NCI-H2196 (cell line): ENCODE measurements around the gene LCN9.
A peak's percentile ranks its signal among the peaks of the same experiment; 100 is the strongest.
"Not testable (repeated sequence)": the region's sequence is repeated elsewhere in the genome, so short reads cannot be mapped to it uniquely, and the experiment has no call there.

Experiments used
- DNase-seq: peaks from one replicate; lab custom pipeline; 2025; ENCODE audit not compliant: unreplicated experiment; lab: John Stamatoyannopoulos, UW

Gene LCN9

DNA sequence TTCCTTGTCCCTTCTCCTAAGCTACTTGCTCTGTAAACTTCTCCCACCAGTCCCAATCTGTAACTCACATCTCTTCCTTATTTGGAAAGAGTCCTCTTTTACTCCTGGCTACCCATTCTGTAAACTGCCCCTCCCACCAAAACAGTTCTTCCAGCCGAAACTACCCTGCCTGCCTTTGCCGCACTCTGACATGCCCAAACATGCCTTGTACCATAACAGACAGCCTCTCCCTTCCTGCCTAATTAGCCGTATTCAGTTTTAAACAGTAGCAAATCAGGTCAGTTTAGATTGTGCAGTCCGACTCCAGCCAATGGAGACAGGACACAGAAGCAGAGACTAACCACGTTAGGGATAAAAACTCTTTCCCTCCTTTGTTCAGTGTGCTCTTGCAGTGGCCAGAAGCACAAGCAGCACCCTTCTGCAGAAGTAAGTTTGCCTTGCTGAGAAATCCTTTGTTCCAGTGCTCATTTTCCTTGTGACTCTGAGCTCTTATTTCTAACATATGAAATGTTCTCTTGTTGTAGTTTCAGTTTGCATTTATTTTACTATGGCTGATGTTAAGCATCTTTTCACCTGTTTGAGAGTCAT lies 18.4 kb upstream of the LCN9 start:
- no peak for DNase-seq

GRCh38 chr9:135647884-135648283 lies 15.2 kb upstream of the LCN9 start:
- no peak for DNase-seq

DNA sequence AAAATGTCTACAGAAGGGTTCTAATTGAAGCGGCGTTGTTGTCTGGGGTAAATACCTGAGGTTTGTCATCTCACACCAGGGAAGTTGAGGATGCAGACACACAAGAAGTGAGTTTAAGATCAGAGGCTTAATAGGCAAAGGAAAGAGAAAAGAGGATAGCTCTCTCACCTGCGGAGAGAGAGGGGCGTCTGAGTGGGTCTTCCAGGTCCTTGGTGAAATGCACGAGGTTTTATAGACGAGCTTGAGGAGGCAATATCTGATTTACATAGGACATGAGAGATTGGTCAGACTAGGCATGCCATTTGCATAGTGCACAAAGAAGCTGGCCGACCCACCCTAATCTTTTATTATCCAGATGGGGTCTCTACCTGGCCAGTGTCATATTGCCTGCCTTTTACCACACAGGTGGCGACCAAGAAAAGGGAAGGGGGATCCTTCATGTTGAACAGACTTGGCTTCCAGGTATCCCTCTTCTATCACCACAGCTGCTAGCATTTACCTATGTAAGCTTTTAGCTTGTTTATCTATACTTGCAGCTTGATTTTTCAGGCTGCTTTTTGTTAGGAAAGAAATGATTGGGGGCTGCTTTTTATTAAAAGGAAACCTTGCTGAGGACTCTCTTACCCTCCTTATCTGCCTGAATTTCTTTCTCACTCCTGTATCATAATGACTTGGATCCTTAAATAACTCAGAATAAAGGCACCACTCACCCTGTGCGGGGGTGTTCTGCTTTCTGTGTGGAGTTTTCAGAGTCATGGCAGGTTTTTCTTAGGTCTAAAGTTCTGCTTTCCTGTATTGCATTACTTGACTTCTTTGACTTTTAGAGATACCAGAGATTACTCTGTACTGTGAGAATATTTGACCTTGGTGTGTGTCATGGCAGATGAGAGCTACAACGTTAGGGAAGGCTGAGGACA lies 14.4 kb upstream of the LCN9 start:
- DNase-seq, result no peak

GRCh38 chr9:135649508-135649907 lies 13.6 kb upstream of the LCN9 start:
- DNase-seq, result no peak

DNA sequence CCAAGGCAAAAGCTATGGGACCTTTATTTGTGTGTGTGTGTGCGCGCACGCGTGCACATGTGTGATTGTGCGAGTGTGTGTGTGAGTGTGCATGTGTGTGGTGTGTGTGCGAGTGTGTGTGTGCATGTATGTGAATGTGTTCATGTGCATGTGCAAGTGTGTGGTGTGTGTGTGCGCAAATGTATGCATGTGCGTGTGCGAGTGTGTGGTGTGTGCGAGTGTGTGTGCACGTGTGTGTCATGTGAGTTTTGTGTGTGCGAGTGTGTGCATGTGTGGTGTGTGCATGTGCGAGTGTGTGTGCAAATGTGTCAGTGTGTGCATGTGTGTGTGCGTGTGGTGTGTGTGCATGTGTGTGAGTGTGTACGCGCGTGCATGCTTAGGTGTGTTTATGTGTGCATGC lies 12.7 kb upstream of the LCN9 start:
- DNase-seq, result no peak

DNA sequence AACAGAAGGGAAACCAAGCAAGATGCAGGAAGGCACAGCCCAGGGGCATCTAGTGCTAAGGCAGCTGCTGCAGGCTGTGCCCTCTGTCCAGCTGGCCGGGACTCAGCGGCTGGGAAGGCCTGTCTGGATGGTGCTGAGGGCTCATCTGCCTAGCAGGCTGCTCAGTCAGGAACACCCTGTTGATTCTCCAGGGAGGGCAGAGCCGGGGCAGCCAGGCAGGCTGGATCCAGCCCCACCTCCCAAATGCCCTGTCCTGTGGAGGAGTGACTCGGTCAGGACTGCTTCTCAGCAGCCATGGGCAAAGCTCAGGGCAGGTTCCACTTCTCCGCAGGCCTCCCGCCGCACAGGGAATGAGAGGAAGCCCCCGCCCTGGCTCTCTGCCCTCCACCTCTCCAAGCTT lies 7.8 kb upstream of the LCN9 start:
- DNase-seq, result no peak

- DNase-seq, result no peak
Observed at GRCh38 chr9:135657416-135657815, 5.7 kb upstream of the LCN9 start.

- no peak for DNase-seq
Observed at GRCh38 chr9:135659252-135659651, 3.9 kb upstream of the LCN9 start.

- no peak for DNase-seq
Observed at GRCh38 chr9:135660407-135660806, 2.7 kb upstream of the LCN9 start.

GRCh38 chr9:135661816-135662560 lies 1.1 kb upstream of the LCN9 start:
- DNase-seq, result no peak

GRCh38 chr9:135663451-135663770 lies 302 bp downstream of the LCN9 start:
- DNase-seq, result no peak

DNA sequence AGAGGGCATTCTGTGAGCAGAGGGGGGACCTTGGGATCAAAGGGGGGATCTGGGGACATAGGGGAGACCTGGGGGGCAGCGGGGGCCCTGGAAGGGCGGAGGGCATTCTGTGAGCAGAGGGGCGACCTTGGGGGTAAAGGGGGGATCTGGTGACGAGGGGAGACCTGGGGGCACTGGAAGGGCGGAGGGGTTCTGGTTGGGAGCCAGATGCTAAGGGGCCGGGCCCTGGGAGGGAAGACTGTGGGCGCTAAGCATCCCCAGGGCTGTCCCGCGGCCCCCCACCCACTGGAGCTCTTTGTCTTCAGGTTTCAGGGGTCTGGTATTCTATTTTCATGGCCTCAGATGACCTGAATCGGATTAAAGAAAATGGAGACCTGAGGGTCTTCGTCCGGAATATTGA lies 748 bp downstream of the LCN9 start:
- DNase-seq, result no peak

- DNase-seq, result no peak
Observed at GRCh38 chr9:135664266-135664665, 1.2 kb downstream of the LCN9 start.

DNA sequence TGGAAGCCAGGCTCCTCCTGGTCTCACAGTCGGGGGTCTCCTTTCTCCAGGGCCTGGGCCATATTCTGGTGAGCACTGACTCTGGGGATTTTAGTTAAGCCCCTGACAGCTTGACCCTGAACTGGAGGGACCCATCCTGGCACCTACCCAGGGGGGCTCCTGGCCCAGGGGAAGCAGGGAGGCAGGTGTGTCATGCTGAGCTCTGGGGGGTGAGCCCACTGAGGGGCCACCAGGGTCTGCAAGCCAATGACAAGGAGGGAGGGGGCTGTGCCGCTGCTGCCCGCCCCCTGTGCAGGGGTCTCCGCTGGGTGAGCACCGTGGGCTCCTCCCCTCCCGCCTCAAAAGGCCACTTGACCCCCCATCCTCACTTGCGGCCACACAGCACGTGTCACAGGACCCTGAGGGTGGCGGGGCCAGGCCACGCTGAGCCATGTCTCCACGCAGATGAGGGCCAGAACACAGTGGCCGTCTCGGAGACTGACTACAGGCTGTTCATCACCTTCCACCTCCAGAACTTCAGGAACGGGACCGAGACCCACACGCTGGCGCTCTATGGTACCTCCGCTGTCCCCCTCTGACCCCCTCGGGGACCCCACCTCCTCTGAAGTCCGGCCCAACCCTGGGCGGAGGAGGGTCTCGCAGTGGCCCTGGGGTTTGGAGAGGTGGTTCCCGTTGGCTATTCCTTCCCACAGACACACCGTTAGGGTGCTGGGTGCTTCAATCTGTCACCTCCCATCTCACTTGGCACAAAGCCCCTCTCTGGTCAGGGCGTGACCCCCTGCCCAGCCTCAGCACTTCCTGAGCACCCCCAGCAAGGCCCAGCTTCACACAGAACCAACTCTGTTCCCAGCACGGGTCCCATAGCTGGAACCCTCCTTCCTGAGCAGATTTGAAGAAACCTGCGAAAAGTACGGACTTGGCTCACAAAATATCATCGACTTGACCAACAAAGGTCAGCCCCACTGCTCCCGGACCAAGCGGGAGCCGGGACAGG lies 2.0 kb downstream of the LCN9 start:
- no peak for DNase-seq

DNA sequence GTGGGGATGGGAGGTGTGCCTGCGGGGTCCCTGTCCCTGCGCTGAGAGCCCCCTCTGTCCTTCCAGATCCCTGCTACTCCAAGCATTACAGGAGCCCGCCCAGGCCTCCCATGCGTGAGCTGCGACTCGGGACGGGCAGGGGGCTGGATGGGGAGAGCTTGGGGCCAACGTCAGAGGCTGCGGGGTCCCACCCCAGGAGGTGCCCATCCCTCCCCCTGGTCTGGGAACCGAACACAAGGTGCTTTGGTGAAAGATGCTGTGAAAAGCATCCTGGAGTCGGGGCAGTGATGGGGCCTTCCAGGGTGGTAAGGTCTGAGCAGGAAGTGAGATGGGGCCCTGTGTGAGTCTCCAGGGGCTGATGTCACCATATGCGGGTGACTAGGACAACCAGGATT lies 2.7 kb downstream of the LCN9 start:
- DNase-seq, result no peak

- DNase-seq, result no peak
Observed at GRCh38 chr9:135666534-135667462, 3.7 kb downstream of the LCN9 start.

- DNase-seq, result peak; percentile 9
Observed at GRCh38 chr9:135667463-135668001, 4.4 kb downstream of the LCN9 start.

DNA sequence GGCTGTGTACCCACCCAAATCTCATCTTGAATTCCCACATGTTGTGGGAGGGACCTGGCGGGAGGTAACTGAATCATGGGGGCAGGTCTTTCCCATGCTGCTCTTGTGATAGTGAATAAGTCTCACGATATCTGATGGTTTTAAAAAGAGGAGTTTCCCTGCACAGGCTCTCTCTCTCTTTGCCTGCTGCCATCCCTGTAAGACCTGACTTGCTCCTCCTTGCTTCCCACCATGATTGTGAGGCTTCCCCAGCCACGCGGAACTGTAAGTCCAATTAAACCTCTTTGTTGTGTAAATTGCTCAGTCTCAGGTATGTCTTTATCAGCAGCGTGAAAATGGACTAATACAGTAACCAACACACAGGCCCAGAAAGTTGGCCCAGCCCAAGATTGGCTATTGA lies 5.9 kb downstream of the LCN9 start:
- not testable (repeated sequence) for DNase-seq

- DNase-seq, result no peak
Observed at GRCh38 chr9:135669616-135670285, 6.6 kb downstream of the LCN9 start.
